ENCODE measurements around the gene SIGLEC15. TPM values are rescaled to one million over a fixed set of nuclear protein-coding genes. Genes with fewer than 3 reads are reported as not detected.
A peak's percentile ranks its signal among the peaks of the same experiment; 100 is the strongest.

Gene SIGLEC15, protein sequence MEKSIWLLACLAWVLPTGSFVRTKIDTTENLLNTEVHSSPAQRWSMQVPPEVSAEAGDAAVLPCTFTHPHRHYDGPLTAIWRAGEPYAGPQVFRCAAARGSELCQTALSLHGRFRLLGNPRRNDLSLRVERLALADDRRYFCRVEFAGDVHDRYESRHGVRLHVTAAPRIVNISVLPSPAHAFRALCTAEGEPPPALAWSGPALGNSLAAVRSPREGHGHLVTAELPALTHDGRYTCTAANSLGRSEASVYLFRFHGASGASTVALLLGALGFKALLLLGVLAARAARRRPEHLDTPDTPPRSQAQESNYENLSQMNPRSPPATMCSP
- total RNA-seq (4.2 TPM in 1 of 2 replicates, not detected in the other), polyA plus RNA-seq (0.62 TPM in 1 of 2 replicates, not detected in the other)

- no peaks in the 10 kb centered on the region for H3K36me3 ChIP-seq
- DNase-seq (ENCODE audit: low read depth in 1 of 2, low spot score in 1 of 2): no peak
- H3K4me1 ChIP-seq (ENCODE audit: low read depth): peaks cover 28% of the 10 kb centered on the region
- no peaks in the 10 kb centered on the region for H3K9me3 ChIP-seq (ENCODE audit: low read depth)
- no peak within 1 kb of the TSS for H3K4me3 ChIP-seq
- TF ChIP-seq CTCF (IDR thresholded peaks at IDR 0.05; ENCODE audit: low read depth, low read length): no peak
- H3K27me3 ChIP-seq: no peaks in the 10 kb centered on the region
- no peak within 1 kb of the TSS for H3K27ac ChIP-seq
Observed at GRCh38 chr18:45825258-45826044, at the start of gene SIGLEC15. TSS of gene SIGLEC15 (plus strand) at chr18:45825675. CDS start at chr18:45825729, 54 bp downstream.

- TF ChIP-seq CTCF (IDR thresholded peaks at IDR 0.05; ENCODE audit: low read depth, low read length): no peak
- Histone ChIP-seq H3K9me3 (ENCODE audit: low read depth) (no peaks in the 10 kb centered on the region), H3K27me3 (no peaks in the 10 kb centered on the region), H3K36me3 (no peaks in the 10 kb centered on the region), H3K27ac (no peak overlapping the region), H3K4me3 (peak overlapping the region; percentile 5), H3K4me1 (ENCODE audit: low read depth) (peaks cover 5% of the 10 kb centered on the region)
- no peak for DNase-seq (ENCODE audit: low read depth in 1 of 2, low spot score in 1 of 2)
Observed at GRCh38 chr18:45775743-45776142, 49.7 kb upstream of the SIGLEC15 start.

DNA sequence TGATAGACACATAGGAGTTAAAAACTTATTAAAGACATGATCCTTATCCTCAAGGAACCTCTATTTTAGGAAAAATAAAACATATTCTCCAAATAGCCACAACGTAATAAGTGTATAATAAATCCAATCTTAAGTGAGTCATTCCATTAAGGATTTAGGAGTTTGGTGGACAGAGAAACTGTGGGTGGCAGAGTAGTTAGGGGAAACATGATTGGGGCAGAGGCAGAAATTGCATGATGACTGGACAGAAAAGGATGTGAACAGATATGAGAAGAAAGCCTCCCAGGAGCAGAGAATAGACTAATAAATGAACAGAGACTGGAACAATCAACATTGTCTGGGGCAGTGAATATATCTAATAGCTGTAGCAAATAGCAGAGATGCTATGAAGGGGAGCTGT, 48.1 kb upstream of the SIGLEC15 start:
- no peaks in the 10 kb centered on the region for H3K9me3 ChIP-seq (ENCODE audit: low read depth)
- no peak for TF ChIP-seq CTCF (IDR thresholded peaks at IDR 0.05; ENCODE audit: low read depth, low read length)
- DNase-seq (ENCODE audit: low read depth in 1 of 2, low spot score in 1 of 2): peak in 1 of 2 donors; percentile 72
- H3K27ac ChIP-seq: no peak overlapping the region
- H3K27me3 ChIP-seq: no peaks in the 10 kb centered on the region
- no peaks in the 10 kb centered on the region for H3K4me1 ChIP-seq (ENCODE audit: low read depth)
- H3K4me3 ChIP-seq: no peak overlapping the region
- no peaks in the 10 kb centered on the region for H3K36me3 ChIP-seq

DNA sequence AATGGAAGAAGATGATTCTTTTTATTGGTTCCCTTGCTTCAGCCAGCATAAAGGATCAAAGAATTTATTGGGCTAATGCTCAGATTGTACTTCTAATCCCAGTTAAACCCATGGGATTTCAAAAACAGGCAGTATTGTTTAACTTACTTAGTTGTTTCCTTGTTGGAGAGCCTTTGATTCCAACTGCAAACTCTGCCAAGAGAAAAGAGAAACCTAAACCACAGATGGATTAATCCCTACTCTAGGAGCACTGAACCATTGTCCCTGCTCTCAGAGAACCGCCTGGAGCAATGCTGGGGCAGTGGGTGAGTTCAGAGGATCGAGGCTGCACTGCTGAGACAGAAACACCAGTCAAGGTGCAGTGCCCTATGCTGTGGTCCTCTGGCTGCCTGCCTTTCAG, 44.9 kb upstream of the SIGLEC15 start:
- H3K27me3 ChIP-seq: no peaks in the 10 kb centered on the region
- no peak overlapping the region for H3K4me3 ChIP-seq
- no peaks in the 10 kb centered on the region for H3K9me3 ChIP-seq (ENCODE audit: low read depth)
- H3K27ac ChIP-seq: no peak overlapping the region
- no peak for TF ChIP-seq CTCF (IDR thresholded peaks at IDR 0.05; ENCODE audit: low read depth, low read length)
- H3K36me3 ChIP-seq: no peaks in the 10 kb centered on the region
- DNase-seq (ENCODE audit: low read depth in 1 of 2, low spot score in 1 of 2): no peak
- no peaks in the 10 kb centered on the region for H3K4me1 ChIP-seq (ENCODE audit: low read depth)

DNA sequence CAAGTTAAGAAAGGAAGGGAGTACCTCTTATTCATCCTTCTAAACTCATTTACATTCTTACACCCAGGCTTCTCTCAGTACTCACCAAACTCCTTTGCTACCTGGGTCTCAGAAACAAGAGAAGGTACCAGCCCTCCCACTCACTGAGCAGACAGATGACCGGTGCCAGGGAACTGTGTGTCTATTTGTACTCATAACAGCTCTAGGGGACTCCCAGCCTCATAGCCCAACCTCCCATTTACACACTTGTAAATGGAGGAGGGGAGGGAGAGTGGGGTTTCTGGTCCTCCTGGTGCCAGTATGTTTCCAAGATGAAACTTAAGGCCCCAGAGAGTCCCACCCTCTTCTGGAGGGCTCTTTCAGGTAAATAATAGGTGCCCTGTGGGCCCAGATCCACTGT, 42.8 kb upstream of the SIGLEC15 start:
- Histone ChIP-seq H3K4me3 (no peak overlapping the region), H3K4me1 (ENCODE audit: low read depth) (no peaks in the 10 kb centered on the region), H3K36me3 (no peaks in the 10 kb centered on the region), H3K9me3 (ENCODE audit: low read depth) (no peaks in the 10 kb centered on the region), H3K27ac (no peak overlapping the region), H3K27me3 (no peaks in the 10 kb centered on the region)
- TF ChIP-seq CTCF (IDR thresholded peaks at IDR 0.05; ENCODE audit: low read depth, low read length): no peak
- DNase-seq (ENCODE audit: low read depth in 1 of 2, low spot score in 1 of 2): no peak
